ENCODE results near the gene PSPC1.

The PSPC1 gene

DNA sequence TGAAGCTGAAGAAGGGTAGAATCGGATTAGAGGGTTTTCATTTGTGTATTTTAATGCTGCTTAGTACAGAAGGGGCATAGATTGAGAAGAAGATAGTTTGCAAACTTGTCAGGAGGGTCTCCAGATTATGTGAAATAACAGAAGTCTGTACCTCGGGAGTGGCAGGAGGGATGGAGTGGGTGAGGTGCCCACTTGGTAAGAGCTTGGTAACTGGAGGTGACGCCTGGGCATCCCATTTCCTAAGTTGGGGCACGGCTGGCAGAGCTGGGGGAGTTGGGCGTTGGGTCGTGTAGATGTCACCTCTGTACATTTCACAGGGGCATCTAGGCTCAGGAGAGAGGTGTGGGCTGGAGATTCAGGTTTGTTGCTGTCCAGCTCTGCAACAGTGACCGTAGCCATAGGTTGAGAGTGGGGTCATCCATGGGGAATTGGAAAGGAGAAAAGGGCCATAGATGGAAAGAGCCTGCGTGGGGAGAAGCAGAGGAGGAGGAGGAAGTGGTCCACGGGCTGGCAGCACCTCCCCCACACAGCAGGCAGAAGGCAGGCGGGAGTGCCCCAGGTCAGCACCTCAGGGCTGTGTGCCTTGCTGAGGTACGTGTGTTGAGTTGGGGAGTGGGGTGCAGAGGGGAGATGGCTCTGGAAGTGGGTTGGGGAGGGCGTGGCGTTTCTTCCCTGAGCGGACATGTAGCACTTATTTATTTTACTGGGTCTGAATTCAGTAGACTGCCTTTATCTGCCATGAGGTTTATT, 118.1 kb downstream of the PSPC1 start:
- TF ChIP-seq, protein P1, sequence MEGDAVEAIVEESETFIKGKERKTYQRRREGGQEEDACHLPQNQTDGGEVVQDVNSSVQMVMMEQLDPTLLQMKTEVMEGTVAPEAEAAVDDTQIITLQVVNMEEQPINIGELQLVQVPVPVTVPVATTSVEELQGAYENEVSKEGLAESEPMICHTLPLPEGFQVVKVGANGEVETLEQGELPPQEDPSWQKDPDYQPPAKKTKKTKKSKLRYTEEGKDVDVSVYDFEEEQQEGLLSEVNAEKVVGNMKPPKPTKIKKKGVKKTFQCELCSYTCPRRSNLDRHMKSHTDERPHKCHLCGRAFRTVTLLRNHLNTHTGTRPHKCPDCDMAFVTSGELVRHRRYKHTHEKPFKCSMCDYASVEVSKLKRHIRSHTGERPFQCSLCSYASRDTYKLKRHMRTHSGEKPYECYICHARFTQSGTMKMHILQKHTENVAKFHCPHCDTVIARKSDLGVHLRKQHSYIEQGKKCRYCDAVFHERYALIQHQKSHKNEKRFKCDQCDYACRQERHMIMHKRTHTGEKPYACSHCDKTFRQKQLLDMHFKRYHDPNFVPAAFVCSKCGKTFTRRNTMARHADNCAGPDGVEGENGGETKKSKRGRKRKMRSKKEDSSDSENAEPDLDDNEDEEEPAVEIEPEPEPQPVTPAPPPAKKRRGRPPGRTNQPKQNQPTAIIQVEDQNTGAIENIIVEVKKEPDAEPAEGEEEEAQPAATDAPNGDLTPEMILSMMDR (IDR thresholded peaks at IDR 0.05) = no peak
- TF ChIP-seq ZFX (IDR thresholded peaks at IDR 0.05; ENCODE audit: borderline replicate concordance) = no peak
- H3K27ac ChIP-seq = no peak overlapping the region

DNA sequence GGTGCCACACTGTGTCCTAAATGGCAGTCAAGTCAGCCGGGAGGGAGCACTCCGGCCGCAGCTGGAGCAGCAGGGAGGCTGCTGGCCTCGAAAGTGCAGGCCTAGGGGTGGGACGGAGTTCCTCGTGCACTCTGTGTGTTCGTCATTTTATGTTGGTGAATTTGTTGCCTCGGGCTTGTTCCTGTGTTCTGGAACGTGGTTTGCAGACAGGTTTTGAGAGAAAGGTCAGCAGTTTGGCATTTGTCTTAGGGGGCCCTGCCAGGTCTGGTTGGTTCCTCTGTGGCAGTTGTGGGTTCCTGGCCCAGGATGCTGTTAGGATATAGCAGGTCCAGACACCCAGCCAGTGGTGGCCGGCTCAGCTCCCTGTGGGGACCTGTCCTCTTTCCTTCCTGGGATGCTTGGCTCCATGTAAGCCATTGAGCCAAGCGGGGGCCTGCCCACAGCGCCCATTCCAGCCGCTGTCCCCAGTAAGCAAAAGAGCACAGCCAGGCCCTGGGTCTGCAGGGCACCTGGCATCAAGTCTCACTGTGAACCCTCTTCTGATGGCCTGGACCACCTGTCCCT, 119.2 kb downstream of the PSPC1 start:
- no peak for TF ChIP-seq ZFX (IDR thresholded peaks at IDR 0.05; ENCODE audit: borderline replicate concordance)
- TF ChIP-seq, protein P1 (IDR thresholded peaks at IDR 0.05) = no peak
- no peak overlapping the region for H3K27ac ChIP-seq

DNA sequence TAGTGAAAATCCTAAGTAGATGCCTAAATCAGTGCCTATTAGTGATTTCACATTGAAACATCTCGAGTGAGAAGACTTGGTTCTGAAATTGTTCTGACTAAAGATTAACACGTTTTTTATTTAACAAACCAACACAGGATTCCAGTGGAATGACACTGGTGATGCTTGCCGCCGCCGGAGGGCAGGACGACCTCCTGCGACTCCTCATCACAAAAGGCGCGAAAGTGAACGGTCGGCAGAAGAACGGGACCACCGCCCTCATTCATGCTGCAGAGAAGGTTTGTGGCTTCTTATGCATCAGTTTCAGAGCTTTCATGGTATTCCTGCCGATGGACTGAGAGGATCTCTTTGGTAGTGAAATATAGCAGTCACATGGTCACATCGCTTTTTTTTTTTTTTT, 121.2 kb downstream of the PSPC1 start:
- H3K27ac ChIP-seq = no peak overlapping the region
- TF ChIP-seq ZFX (IDR thresholded peaks at IDR 0.05; ENCODE audit: borderline replicate concordance) = no peak
- TF ChIP-seq, protein P1 (IDR thresholded peaks at IDR 0.05) = no peak

DNA sequence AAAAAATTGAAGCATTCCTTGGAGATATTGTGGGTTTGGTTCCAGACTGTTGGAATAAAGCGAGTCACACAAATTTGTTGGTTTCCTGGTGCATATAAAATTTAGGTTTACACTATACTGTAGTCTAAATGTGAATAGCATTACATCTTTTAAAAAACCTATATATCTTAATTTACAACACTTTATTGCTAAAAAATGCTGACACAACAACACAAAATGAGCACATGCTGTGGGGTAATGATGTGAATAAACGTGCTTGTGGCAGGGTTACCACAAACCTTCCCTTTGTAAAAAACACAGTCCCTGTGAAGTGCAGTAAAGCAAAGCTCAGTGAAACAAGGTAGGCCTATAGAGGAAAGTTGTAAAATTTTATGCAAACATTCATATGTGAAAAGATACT, 121.6 kb downstream of the PSPC1 start:
- no peak overlapping the region for H3K27ac ChIP-seq
- TF ChIP-seq, protein P1 (IDR thresholded peaks at IDR 0.05) = no peak

DNA sequence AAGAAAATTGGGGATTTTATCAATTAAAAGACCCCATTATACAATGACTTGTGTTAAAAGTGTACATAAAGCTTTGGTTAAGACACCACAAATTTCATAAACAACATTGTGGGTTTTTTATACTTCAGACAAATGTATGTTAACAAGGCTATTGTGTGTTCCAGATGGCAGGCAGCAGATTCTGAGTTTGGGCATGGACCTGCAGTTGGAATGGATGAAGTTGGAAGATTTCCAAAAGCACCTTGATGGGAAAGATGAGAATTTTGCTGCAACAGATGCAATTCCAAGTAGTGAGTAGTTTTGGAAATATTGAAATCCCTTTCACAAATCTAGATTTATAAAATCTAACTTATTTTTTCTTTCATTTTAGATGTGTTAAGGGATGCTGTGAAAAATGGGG, 123.9 kb downstream of the PSPC1 start:
- H3K27ac ChIP-seq = no peak overlapping the region
- TF ChIP-seq, protein P1 (IDR thresholded peaks at IDR 0.05) = no peak
- no peak for TF ChIP-seq ZFX (IDR thresholded peaks at IDR 0.05; ENCODE audit: borderline replicate concordance)

DNA sequence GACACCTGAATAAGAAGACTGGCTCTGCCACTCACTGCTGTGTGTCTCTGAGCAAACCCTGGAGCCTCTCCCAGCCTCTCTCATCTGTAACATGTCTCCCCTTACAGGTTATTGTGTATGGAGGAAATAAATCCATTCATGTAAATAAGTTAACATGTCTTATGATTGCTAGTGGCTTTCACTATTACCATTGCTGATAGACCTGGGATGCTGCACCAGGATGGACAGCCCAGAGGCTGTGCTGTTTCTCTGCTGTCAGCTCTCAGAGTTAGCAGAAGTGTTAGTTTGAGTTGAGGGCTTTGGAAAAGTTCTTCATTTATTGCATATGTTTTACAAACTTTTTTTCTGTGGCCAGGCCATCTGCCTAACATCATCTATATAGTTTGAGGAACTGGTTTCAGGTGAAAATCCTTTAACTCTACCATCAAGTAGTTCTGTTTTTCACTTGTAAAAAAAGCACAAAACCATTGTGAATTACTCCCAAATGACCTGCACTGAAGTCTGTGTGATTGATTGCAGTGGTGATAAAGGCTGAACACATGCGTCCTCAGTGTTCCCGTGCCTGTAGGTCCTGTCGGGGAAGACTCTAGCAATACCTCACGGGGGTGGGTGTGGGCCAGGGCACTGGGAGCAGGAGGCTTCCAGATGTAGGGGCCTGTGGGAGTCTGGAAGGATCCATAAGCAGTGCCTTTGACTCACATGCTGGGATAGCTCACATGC, 124.7 kb downstream of the PSPC1 start:
- TF ChIP-seq, protein P1 (IDR thresholded peaks at IDR 0.05) = no peak
- no peak for TF ChIP-seq ZFX (IDR thresholded peaks at IDR 0.05; ENCODE audit: borderline replicate concordance)

More for the DNA sequence above, 124.7 kb downstream of the PSPC1 start:
- no peak overlapping the region for H3K27ac ChIP-seq

Data from 22Rv1 (cell line).